BLaER1 (cell line): Measurements from ENCODE around the gene SMYD1.

Experiments
- H3K27ac ChIP-seq: shearing (Covaris generic); formaldehyde crosslinking; 2 replicates; pipeline ENCODE4 v1.8.1; 2022
- H3K27me3 ChIP-seq: shearing (Covaris generic); formaldehyde crosslinking; 2 replicates; pipeline ENCODE4 v1.8.1; 2022
- H3K36me3 ChIP-seq: shearing (Covaris generic); formaldehyde crosslinking; 2 replicates; pipeline ENCODE4 v1.8.1; 2022
- H3K4me1 ChIP-seq: shearing (Covaris generic); formaldehyde crosslinking; 2 replicates; pipeline ENCODE4 v1.8.1; 2022
- H3K4me2 ChIP-seq: shearing (Covaris generic); formaldehyde crosslinking; 2 replicates; pipeline ENCODE4 v1.8.1; 2022
- H3K4me3 ChIP-seq: shearing (Covaris generic); formaldehyde crosslinking; 2 replicates; pipeline ENCODE4 v1.8.1; 2022
- H3K9ac ChIP-seq: shearing (Covaris generic); formaldehyde crosslinking; 2 replicates; pipeline ENCODE4 v1.8.1; 2022
- H3K9me3 ChIP-seq: shearing (Covaris generic); formaldehyde crosslinking; 2 replicates; pipeline ENCODE4 v1.8.1; 2022
- H4K20me1 ChIP-seq: shearing (Covaris generic); formaldehyde crosslinking; 2 replicates; pipeline ENCODE4 v1.8.1; 2022
- Cebpa-rat ChIP-seq: shearing (Covaris generic); IDR thresholded peaks from 2 replicates; pipeline ENCODE4 v1.8.1; 2022

Gene SMYD1

GRCh38 chr2:88069117-88069516 lies 1.5 kb downstream of the SMYD1 start:
- H3K4me3 ChIP-seq = no peak overlapping the region

GRCh38 chr2:88070055-88070454 lies 2.4 kb downstream of the SMYD1 start:
- no peak overlapping the region for H3K4me2 ChIP-seq
- no peaks in the 10 kb centered on the region for H4K20me1 ChIP-seq
- no peaks in the 10 kb centered on the region for H3K4me1 ChIP-seq
- TF ChIP-seq Cebpa-rat = no peak
- H3K27ac ChIP-seq = no peak overlapping the region
- H3K9me3 ChIP-seq = no peaks in the 10 kb centered on the region
- H3K4me3 ChIP-seq = no peak overlapping the region
- H3K9ac ChIP-seq = no peak overlapping the region
- H3K27me3 ChIP-seq = no peaks in the 10 kb centered on the region
- no peaks in the 10 kb centered on the region for H3K36me3 ChIP-seq

More at GRCh38 chr2:88069117-88069516, 1.5 kb downstream of the SMYD1 start:
- no peaks in the 10 kb centered on the region for H3K4me1 ChIP-seq
- no peaks in the 10 kb centered on the region for H3K36me3 ChIP-seq
- no peaks in the 10 kb centered on the region for H3K9me3 ChIP-seq
- H4K20me1 ChIP-seq = no peaks in the 10 kb centered on the region
- H3K9ac ChIP-seq = no peak overlapping the region
- H3K27me3 ChIP-seq = no peaks in the 10 kb centered on the region
- no peak overlapping the region for H3K4me2 ChIP-seq
- no peak for TF ChIP-seq Cebpa-rat
- no peak overlapping the region for H3K27ac ChIP-seq

DNA sequence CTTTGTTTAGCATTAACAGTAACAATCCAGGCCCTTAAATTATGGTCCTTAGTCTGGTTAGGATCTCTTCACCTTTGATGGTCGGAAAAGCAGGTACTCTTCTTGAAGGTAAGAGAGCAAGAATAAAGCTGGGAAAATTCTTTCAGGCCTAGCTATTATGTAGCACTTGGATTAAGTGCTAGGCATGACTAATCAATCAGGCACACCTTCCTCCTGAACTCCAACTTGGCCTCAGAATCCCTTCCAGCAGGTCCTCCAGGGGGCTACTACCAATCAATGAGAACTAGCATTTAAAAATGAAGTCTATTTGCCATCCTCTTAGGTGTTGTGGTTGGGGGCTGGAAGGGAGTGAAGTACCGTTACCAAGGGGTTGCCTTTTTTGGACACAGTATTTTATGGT lies 3.7 kb downstream of the SMYD1 start:
- no peaks in the 10 kb centered on the region for H3K27me3 ChIP-seq
- H3K4me3 ChIP-seq = no peak overlapping the region
- no peak for TF ChIP-seq Cebpa-rat
- no peak overlapping the region for H3K27ac ChIP-seq
- H3K36me3 ChIP-seq = no peaks in the 10 kb centered on the region
- no peaks in the 10 kb centered on the region for H3K9me3 ChIP-seq
- no peak overlapping the region for H3K4me2 ChIP-seq
- H3K4me1 ChIP-seq = no peaks in the 10 kb centered on the region
- no peak overlapping the region for H3K9ac ChIP-seq
- H4K20me1 ChIP-seq = no peaks in the 10 kb centered on the region

DNA sequence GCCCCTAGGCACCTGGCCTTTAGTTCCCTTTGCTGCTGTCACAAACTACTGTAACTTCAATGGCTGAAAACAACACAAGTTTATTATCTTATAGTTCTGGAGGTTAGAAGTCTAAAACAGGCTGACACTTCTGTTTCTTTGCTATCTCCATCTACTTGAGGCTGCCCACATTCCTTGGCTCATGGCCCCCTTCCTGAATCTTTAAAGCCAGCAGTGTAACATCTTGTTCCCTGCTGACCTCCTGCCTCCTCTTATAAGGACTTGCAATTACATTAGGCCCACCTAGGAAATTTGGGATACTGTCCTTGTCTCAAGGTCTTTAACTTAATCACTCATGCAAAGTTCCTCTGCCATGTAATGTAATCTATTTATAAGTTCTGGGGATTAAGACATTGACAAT lies 6.5 kb downstream of the SMYD1 start:
- no peaks in the 10 kb centered on the region for H3K4me1 ChIP-seq
- H3K27me3 ChIP-seq = no peaks in the 10 kb centered on the region
- H3K27ac ChIP-seq = no peak overlapping the region
- H3K9ac ChIP-seq = no peak overlapping the region
- H3K36me3 ChIP-seq = no peaks in the 10 kb centered on the region
- no peak for TF ChIP-seq Cebpa-rat
- H3K9me3 ChIP-seq = no peaks in the 10 kb centered on the region
- H3K4me2 ChIP-seq = no peak overlapping the region
- H4K20me1 ChIP-seq = no peaks in the 10 kb centered on the region
- H3K4me3 ChIP-seq = no peak overlapping the region

DNA sequence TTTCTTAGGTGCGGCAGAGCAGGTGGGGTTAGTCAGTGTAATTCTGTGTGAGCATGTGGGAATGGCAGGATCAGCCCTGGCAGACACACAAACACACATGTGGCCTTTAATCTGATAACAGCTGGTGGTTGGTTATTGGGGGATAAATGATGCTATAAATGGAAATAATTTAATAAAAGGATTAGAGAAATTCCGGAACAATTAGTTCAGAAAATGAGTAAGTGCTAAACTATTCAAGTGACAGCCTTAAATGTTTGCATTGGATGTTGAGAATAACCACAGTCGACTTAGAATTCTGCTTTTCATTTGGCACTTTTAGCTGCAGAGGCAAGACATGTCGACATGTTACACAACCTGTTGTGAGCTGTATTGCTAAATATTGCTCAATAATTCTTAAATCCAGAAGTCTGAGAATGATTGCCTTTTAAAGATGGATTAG lies 7.2 kb downstream of the SMYD1 start:
- H3K36me3 ChIP-seq = no peaks in the 10 kb centered on the region
- no peak overlapping the region for H3K4me2 ChIP-seq
- H3K4me1 ChIP-seq = no peaks in the 10 kb centered on the region
- no peak overlapping the region for H3K4me3 ChIP-seq
- no peaks in the 10 kb centered on the region for H3K27me3 ChIP-seq
- H4K20me1 ChIP-seq = no peaks in the 10 kb centered on the region
- TF ChIP-seq Cebpa-rat = peak; percentile 24; the same call in 1 of the 2 replicates
- no peak overlapping the region for H3K9ac ChIP-seq
- H3K27ac ChIP-seq = no peak overlapping the region
- no peaks in the 10 kb centered on the region for H3K9me3 ChIP-seq

GRCh38 chr2:88077080-88077479 lies 9.5 kb downstream of the SMYD1 start:
- no peaks in the 10 kb centered on the region for H3K36me3 ChIP-seq
- no peak overlapping the region for H3K27ac ChIP-seq
- H3K4me3 ChIP-seq = no peak overlapping the region
- no peak overlapping the region for H3K4me2 ChIP-seq
- TF ChIP-seq Cebpa-rat = no peak
- no peaks in the 10 kb centered on the region for H3K4me1 ChIP-seq
- H3K9ac ChIP-seq = no peak overlapping the region
- H4K20me1 ChIP-seq = no peaks in the 10 kb centered on the region
- H3K9me3 ChIP-seq = no peaks in the 10 kb centered on the region
- H3K27me3 ChIP-seq = no peaks in the 10 kb centered on the region

- Histone ChIP-seq H3K4me3 (no peak overlapping the region), H3K9me3 (no peaks in the 10 kb centered on the region), H3K9ac (no peak overlapping the region), H3K27ac (no peak overlapping the region), H3K4me1 (no peaks in the 10 kb centered on the region), H3K36me3 (no peaks in the 10 kb centered on the region), H3K4me2 (no peak overlapping the region), H4K20me1 (no peaks in the 10 kb centered on the region), H3K27me3 (no peaks in the 10 kb centered on the region)
- TF ChIP-seq Cebpa-rat = no peak
Measured at GRCh38 chr2:88078643-88079172, 11.1 kb downstream of the SMYD1 start.

DNA sequence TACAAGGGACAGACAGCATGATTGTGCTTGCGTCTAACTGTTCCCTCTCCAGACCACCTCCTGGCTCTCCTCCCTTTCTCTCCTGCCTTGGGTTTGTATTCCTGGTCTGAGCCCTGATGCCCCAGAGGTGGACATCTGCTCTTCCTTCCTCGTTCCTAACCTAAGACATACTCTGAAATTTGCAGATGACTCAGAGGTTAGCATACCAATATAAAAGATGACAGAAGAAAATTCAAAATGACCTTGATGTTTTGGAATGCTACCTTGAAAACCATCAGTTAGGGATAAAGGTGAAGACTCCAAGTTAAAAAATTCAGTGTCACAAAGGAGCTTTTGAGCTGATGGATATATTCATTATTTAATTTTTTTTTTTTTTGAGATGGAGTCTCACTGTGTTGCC lies 12.9 kb downstream of the SMYD1 start:
- H3K4me2 ChIP-seq = no peak overlapping the region
- H3K27ac ChIP-seq = no peak overlapping the region
- no peak overlapping the region for H3K9ac ChIP-seq
- no peaks in the 10 kb centered on the region for H3K27me3 ChIP-seq
- no peaks in the 10 kb centered on the region for H3K9me3 ChIP-seq
- no peaks in the 10 kb centered on the region for H3K4me1 ChIP-seq
- H3K4me3 ChIP-seq = no peak overlapping the region
- H3K36me3 ChIP-seq = no peaks in the 10 kb centered on the region
- TF ChIP-seq Cebpa-rat = no peak
- no peaks in the 10 kb centered on the region for H4K20me1 ChIP-seq

GRCh38 chr2:88081924-88082608 lies 14.4 kb downstream of the SMYD1 start:
- H3K4me2 ChIP-seq = no peak overlapping the region
- H3K9me3 ChIP-seq = no peaks in the 10 kb centered on the region
- H3K27me3 ChIP-seq = no peaks in the 10 kb centered on the region
- H3K4me1 ChIP-seq = no peaks in the 10 kb centered on the region
- no peak overlapping the region for H3K9ac ChIP-seq
- H3K4me3 ChIP-seq = no peak overlapping the region
- H3K36me3 ChIP-seq = no peaks in the 10 kb centered on the region
- no peaks in the 10 kb centered on the region for H4K20me1 ChIP-seq
- no peak overlapping the region for H3K27ac ChIP-seq
- no peak for TF ChIP-seq Cebpa-rat

DNA sequence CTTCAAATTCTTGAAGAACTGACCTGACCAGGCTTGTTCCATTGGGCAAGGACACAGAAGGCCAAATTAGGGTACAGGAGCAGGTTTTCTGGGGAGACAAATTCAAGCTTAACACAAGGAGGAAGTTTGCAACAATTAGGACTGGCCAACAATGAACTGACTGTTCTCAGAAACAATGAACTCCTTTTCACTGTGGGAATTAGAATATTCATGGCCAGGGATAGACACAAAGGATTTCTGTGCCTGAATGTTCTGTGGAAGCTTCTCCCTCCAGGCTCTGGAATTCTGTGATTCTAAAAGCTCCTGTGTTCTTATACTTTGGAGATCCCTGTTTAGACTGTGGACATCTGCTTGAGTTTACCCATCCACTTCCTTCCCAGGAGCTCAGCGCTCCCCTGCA lies 15.2 kb downstream of the SMYD1 start:
- Histone ChIP-seq H3K36me3 (no peaks in the 10 kb centered on the region), H3K27ac (no peak overlapping the region), H3K4me3 (no peak overlapping the region), H3K9ac (no peak overlapping the region), H3K4me1 (no peaks in the 10 kb centered on the region), H4K20me1 (no peaks in the 10 kb centered on the region), H3K27me3 (no peaks in the 10 kb centered on the region), H3K9me3 (no peaks in the 10 kb centered on the region), H3K4me2 (no peak overlapping the region)
- no peak for TF ChIP-seq Cebpa-rat
